Progenitor cell of endocrine pancreas (in vitro differentiated cells): ENCODE data around the gene OR8K1. TPM values are rescaled to one million over a fixed set of nuclear protein-coding genes. Genes with fewer than 3 reads are reported as not detected.

Experiments used
- DNase-seq: peaks from one replicate; pipeline ENCODE4 v3.0.0; 2021; ENCODE audit warnings: low spot score; ENCODE audit not compliant: unreplicated experiment
- H3K27ac Mint-ChIP-seq: 2 replicates; pipeline ENCODE4 v1.8.0; 2021; ENCODE audit warnings: mild to moderate bottlenecking, moderate library complexity, mixed read lengths
- H3K27me3 Mint-ChIP-seq: 2 replicates; pipeline ENCODE4 v1.8.0; 2021; ENCODE audit warnings: mixed read lengths
- H3K36me3 Mint-ChIP-seq: 2 replicates; pipeline ENCODE4 v1.8.0; 2022; ENCODE audit warnings: mixed read lengths; ENCODE audit not compliant: insufficient read depth
- H3K4me1 Mint-ChIP-seq: 2 replicates; pipeline ENCODE4 v1.8.0; 2021; ENCODE audit warnings: low read depth, mixed read lengths
- H3K4me3 Mint-ChIP-seq: 2 replicates; pipeline ENCODE4 v1.8.0; 2021; ENCODE audit warnings: low read depth, mild to moderate bottlenecking, moderate library complexity, mixed read lengths
- H3K9me3 Mint-ChIP-seq: 2 replicates; pipeline ENCODE4 v1.8.0; 2021; ENCODE audit warnings: low read depth, mixed read lengths
- CTCF ChIP-seq: fragments of 200-600 bp; sonication (generic); IDR thresholded peaks from one replicate; pipeline ENCODE4 v1.5.0; 2021; ENCODE audit warnings: antibody characterized with exemption, mild to moderate bottlenecking; ENCODE audit not compliant: unreplicated experiment
- long read RNA-seq: library from polyadenylated mRNA; unstranded; transcript quantifications from one replicate; pipeline ENCODE4 v2.0.0, GENCODE V29; 2020
- total RNA-seq: library from RNA; stranded (reverse); gene quantifications from 2 replicates; pipeline ENCODE4 v1.2.1, GENCODE V29; 2021

The OR8K1 gene
- total RNA-seq = not detected in 2 replicates
- long read RNA-seq = 0 reads

GRCh38 chr11:56345739-56346138 is at the start of gene OR8K1:
Gene OR8K1, plus strand, starts transcription at chr11:56346039. Its CDS starts 0 bp downstream, at chr11:56346039.
- Mint-ChIP-seq H3K4me3 (no peak within 1 kb of the TSS), H3K27ac (no peak within 1 kb of the TSS), H3K4me1 (no peaks in the 10 kb centered on the region), H3K36me3 (peaks cover 2% of the 10 kb centered on the region), H3K27me3 (no peaks in the 10 kb centered on the region), H3K9me3 (peaks cover 17% of the 10 kb centered on the region)
- DNase-seq = no peak
- no peak for TF ChIP-seq CTCF

- no peak overlapping the region for H3K27ac Mint-ChIP-seq
- no peaks in the 10 kb centered on the region for H3K36me3 Mint-ChIP-seq
- no peak for DNase-seq
- H3K4me1 Mint-ChIP-seq = no peaks in the 10 kb centered on the region
- TF ChIP-seq CTCF = no peak
- H3K27me3 Mint-ChIP-seq = no peaks in the 10 kb centered on the region
- H3K9me3 Mint-ChIP-seq = no peaks in the 10 kb centered on the region
- no peak overlapping the region for H3K4me3 Mint-ChIP-seq
These were observed 48.9 kb upstream of the OR8K1 start for GRCh38 chr11:56296898-56297297.

- H3K27me3 Mint-ChIP-seq = no peaks in the 10 kb centered on the region
- no peak overlapping the region for H3K4me3 Mint-ChIP-seq
- H3K9me3 Mint-ChIP-seq = peaks cover 11% of the 10 kb centered on the region
- H3K27ac Mint-ChIP-seq = no peak overlapping the region
- DNase-seq = no peak
- TF ChIP-seq CTCF = no peak
- H3K4me1 Mint-ChIP-seq = no peaks in the 10 kb centered on the region
- no peaks in the 10 kb centered on the region for H3K36me3 Mint-ChIP-seq
These were observed 38.0 kb upstream of the OR8K1 start for GRCh38 chr11:56307836-56308235.

- H3K27ac Mint-ChIP-seq = no peak within 1 kb of the TSS
- DNase-seq = no peak
- no peaks in the 10 kb centered on the region for H3K9me3 Mint-ChIP-seq
- TF ChIP-seq CTCF = no peak
- H3K4me3 Mint-ChIP-seq = no peak within 1 kb of the TSS
- H3K4me1 Mint-ChIP-seq = peaks cover 4% of the 10 kb centered on the region
- H3K27me3 Mint-ChIP-seq = no peaks in the 10 kb centered on the region
- no peaks in the 10 kb centered on the region for H3K36me3 Mint-ChIP-seq
These were observed 31.0 kb upstream of the OR8K1 start, which contains the start of gene OR8K3 for GRCh38 chr11:56314844-56315243. Gene OR8K3, plus strand, starts transcription at chr11:56315144. Its CDS starts 3,163 bp downstream, at chr11:56318307.

- H3K27ac Mint-ChIP-seq = no peak overlapping the region
- TF ChIP-seq CTCF = no peak
- H3K4me1 Mint-ChIP-seq = peaks cover 9% of the 10 kb centered on the region
- no peak overlapping the region for H3K4me3 Mint-ChIP-seq
- DNase-seq = no peak
- no peaks in the 10 kb centered on the region for H3K9me3 Mint-ChIP-seq
- peaks cover 1% of the 10 kb centered on the region for H3K36me3 Mint-ChIP-seq
- H3K27me3 Mint-ChIP-seq = no peaks in the 10 kb centered on the region
These were observed 13.9 kb upstream of the OR8K1 start for GRCh38 chr11:56331861-56332491.
